MM.1S (cell line): Measurements from ENCODE around the gene NCEH1.

ENCODE experiments used
- DNase-seq: peaks from one replicate; pipeline ENCODE4 v3.0.0-alpha.2; 2015
- H2AFZ ChIP-seq: fragments of 300-600 bp; sonication (generic); 2 replicates; pipeline ENCODE4 v1.6.0; 2016; ENCODE audit warnings: antibody characterized with exemption, low read length
- H3F3A ChIP-seq: fragments of 300-600 bp; sonication (generic); 2 replicates; pipeline ENCODE4 v1.6.1; 2016; ENCODE audit warnings: mild to moderate bottlenecking, antibody characterized with exemption, low read length, moderate library complexity, mixed read lengths; ENCODE audit not compliant: insufficient read depth
- H3K27ac ChIP-seq: fragments of 300-600 bp; sonication (generic); 2 replicates; pipeline ENCODE4 v1.5.1; 2016; ENCODE audit warnings: mild to moderate bottlenecking, low read length
- H3K27me3 ChIP-seq: fragments of 300-600 bp; sonication (generic); replicated peaks from 2 replicates; pipeline ENCODE4 v1.6.0; 2016; ENCODE audit warnings: low read length; ENCODE audit not compliant: insufficient read depth
- H3K36me3 ChIP-seq: fragments of 300-600 bp; sonication (generic); replicated peaks from 2 replicates; pipeline ENCODE4 v1.6.1; 2016; ENCODE audit warnings: mild to moderate bottlenecking, low read length, mixed read lengths; ENCODE audit not compliant: insufficient read depth
- H3K4me1 ChIP-seq: fragments of 300-600 bp; sonication (generic); 2 replicates; pipeline ENCODE4 v1.6.1; 2016; ENCODE audit warnings: low read length, mixed read lengths
- H3K4me2 ChIP-seq: fragments of 300-600 bp; sonication (generic); 2 replicates; pipeline ENCODE4 v1.6.0; 2016; ENCODE audit warnings: low read depth, low read length
- H3K4me3 ChIP-seq: fragments of 300-600 bp; sonication (generic); 2 replicates; pipeline ENCODE4 v1.5.1; 2016; ENCODE audit warnings: low read length, mixed read lengths
- H3K79me2 ChIP-seq: fragments of 300-600 bp; sonication (generic); 2 replicates; pipeline ENCODE4 v1.6.1; 2016; ENCODE audit warnings: mixed run types, low read length, mixed read lengths
- H3K9ac ChIP-seq: fragments of 300-600 bp; sonication (generic); 2 replicates; pipeline ENCODE4 v1.6.1; 2016; ENCODE audit warnings: low read length, mixed read lengths
- H3K9me2 ChIP-seq: fragments of 300-600 bp; sonication (generic); replicated peaks from 2 replicates; pipeline ENCODE4 v1.6.1; 2016; ENCODE audit warnings: mild to moderate bottlenecking, low read length, mixed read lengths; ENCODE audit not compliant: insufficient read depth
- H3K9me3 ChIP-seq: fragments of 300-600 bp; sonication (generic); replicated peaks from 2 replicates; pipeline ENCODE4 v1.6.1; 2016; ENCODE audit warnings: mild to moderate bottlenecking, low read length, mixed read lengths; ENCODE audit not compliant: insufficient read depth
- H4K20me1 ChIP-seq: fragments of 300-600 bp; sonication (generic); 2 replicates; pipeline ENCODE4 v1.6.1; 2016; ENCODE audit warnings: mild to moderate bottlenecking, low read length, moderate library complexity, mixed read lengths; ENCODE audit not compliant: insufficient read depth
- CTCF ChIP-seq: fragments of 300-600 bp; sonication (generic); IDR thresholded peaks from 2 replicates; pipeline ENCODE4 v1.5.1; 2016; ENCODE audit warnings: antibody characterized with exemption, low read length, mixed read lengths
- EZH2 ChIP-seq: fragments of 300-600 bp; sonication (generic); optimal IDR thresholded peaks from 2 replicates; pipeline ENCODE3; 2017; ENCODE audit warnings: low read depth, mild to moderate bottlenecking, antibody characterized with exemption, low read length, mixed read lengths
- EZH2phosphoT487 ChIP-seq: fragments of 300-600 bp; sonication (generic); IDR thresholded peaks from 2 replicates; pipeline ENCODE4 v1.6.1; 2018; ENCODE audit warnings: antibody characterized with exemption, low read length

The NCEH1 gene

GRCh38 chr3:172644258-172644657 is 66.6 kb downstream of the NCEH1 start:
- Histone ChIP-seq H3K4me1 (no peaks in the 10 kb centered on the region), H3K36me3 (no peaks in the 10 kb centered on the region), H3K9ac (no peak overlapping the region), H3K79me2 (no peaks in the 10 kb centered on the region), H3K4me3 (no peak overlapping the region), H3F3A (no peaks in the 10 kb centered on the region), H3K27ac (no peak overlapping the region), H3K4me2 (no peak overlapping the region), H3K27me3 (no peaks in the 10 kb centered on the region), H3K9me3 (no peaks in the 10 kb centered on the region), H2AFZ (no peak overlapping the region), H3K9me2 (no peaks in the 10 kb centered on the region), H4K20me1 (no peaks in the 10 kb centered on the region)
- no peak for DNase-seq
- TF ChIP-seq EZH2phosphoT487 (no peak), CTCF (no peak), EZH2 (no peak)

GRCh38 chr3:172643506-172644179 is 67.2 kb downstream of the NCEH1 start:
- TF ChIP-seq EZH2: no peak
- TF ChIP-seq EZH2phosphoT487: no peak
- no peak for TF ChIP-seq CTCF
- no peak overlapping the region for H3K4me3 ChIP-seq
- no peak overlapping the region for H3K4me2 ChIP-seq
- H3F3A ChIP-seq: no peaks in the 10 kb centered on the region
- no peaks in the 10 kb centered on the region for H4K20me1 ChIP-seq
- H3K36me3 ChIP-seq: no peaks in the 10 kb centered on the region
- no peaks in the 10 kb centered on the region for H3K79me2 ChIP-seq
- no peak overlapping the region for H3K9ac ChIP-seq
- no peaks in the 10 kb centered on the region for H3K27me3 ChIP-seq
- H3K27ac ChIP-seq: no peak overlapping the region
- no peak for DNase-seq
- no peaks in the 10 kb centered on the region for H3K9me2 ChIP-seq
- H3K4me1 ChIP-seq: no peaks in the 10 kb centered on the region
- H2AFZ ChIP-seq: no peak overlapping the region
- no peaks in the 10 kb centered on the region for H3K9me3 ChIP-seq

DNA sequence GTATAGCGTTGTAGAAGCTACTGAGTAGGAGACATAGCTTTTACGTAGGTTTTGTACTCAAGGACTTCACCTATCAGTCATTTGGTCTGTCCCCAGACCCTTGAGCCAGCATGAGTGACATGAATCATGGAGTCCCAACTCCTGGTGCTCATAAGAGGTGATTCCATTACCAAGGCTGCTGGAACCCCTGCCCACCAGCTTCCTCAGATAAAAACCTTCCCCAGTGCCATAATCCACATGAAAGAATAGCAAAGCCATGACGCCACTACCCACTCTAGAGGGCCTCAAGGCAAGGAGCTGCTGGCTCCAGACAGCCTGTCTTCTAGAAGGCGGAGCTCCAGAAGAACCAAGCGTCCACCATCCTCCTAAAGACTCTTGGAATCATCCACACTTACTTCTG is 69.6 kb downstream of the NCEH1 start:
- Histone ChIP-seq H3K9me3 (no peaks in the 10 kb centered on the region), H3K9ac (no peak overlapping the region), H3K27ac (no peak overlapping the region), H3K4me2 (no peak overlapping the region), H2AFZ (no peak overlapping the region), H3F3A (no peaks in the 10 kb centered on the region), H3K79me2 (no peaks in the 10 kb centered on the region), H3K9me2 (no peaks in the 10 kb centered on the region), H3K27me3 (no peaks in the 10 kb centered on the region), H3K4me1 (no peaks in the 10 kb centered on the region), H3K36me3 (no peaks in the 10 kb centered on the region), H3K4me3 (no peak overlapping the region), H4K20me1 (no peaks in the 10 kb centered on the region)
- TF ChIP-seq CTCF (no peak), EZH2 (no peak), EZH2phosphoT487 (no peak)
- DNase-seq: no peak
